HepG2 (cell line): Measurements from ENCODE around the gene NGEF. TPM values are rescaled to one million over a fixed set of nuclear protein-coding genes. Genes with fewer than 3 reads are reported as not detected.

Experiments
- DPF2 ChIP-seq: sonication (generic); formaldehyde crosslinking; IDR thresholded peaks from 2 replicates; pipeline ENCODE4 v1.4.0; 2020; ENCODE audit warnings: mild to moderate bottlenecking, low read depth, missing genetic modification reagents, borderline replicate concordance
- EZH2 ChIP-seq: conservative IDR thresholded peaks from 2 replicates; pipeline ENCODE4 v1.6.1; 2012; ENCODE audit warnings: mild to moderate bottlenecking, low read depth, low read length, moderate library complexity
- FOXA3 ChIP-seq: IDR thresholded peaks from 2 replicates; pipeline ENCODE4 v1.6.1; 2016; ENCODE audit warnings: missing genetic modification reagents, missing compliant biosample characterization
- HOXA3 ChIP-seq: sonication (generic); formaldehyde crosslinking; IDR thresholded peaks from 2 replicates; pipeline ENCODE4 v1.5.0; 2020; ENCODE audit warnings: missing genetic modification reagents
- MAFF ChIP-seq: IDR thresholded peaks from 2 replicates; pipeline ENCODE4 v1.6.1; 2011; ENCODE audit warnings: low read depth, low read length, improper control_type of control experiment
- MED8 ChIP-seq: sonication (generic); formaldehyde crosslinking; IDR thresholded peaks from 2 replicates; pipeline ENCODE4 v1.8.1; 2023; ENCODE audit warnings: mild to moderate bottlenecking, missing genetic modification reagents; ENCODE audit not compliant: insufficient replicate concordance
- MXD4 ChIP-seq: IDR thresholded peaks from 2 replicates; pipeline ENCODE4 v1.6.1; 2016; ENCODE audit warnings: mild to moderate bottlenecking, missing biosample characterization, missing genetic modification reagents
- PATZ1 ChIP-seq: sonication (generic); formaldehyde crosslinking; IDR thresholded peaks from 2 replicates; pipeline ENCODE4 v1.4.0; 2020; ENCODE audit warnings: missing genetic modification reagents
- RERE ChIP-seq: IDR thresholded peaks from 2 replicates; pipeline ENCODE4 v1.6.1; 2016; ENCODE audit warnings: low read depth, missing genetic modification reagents, missing compliant biosample characterization
- SMC3 ChIP-seq: IDR thresholded peaks from 2 replicates; pipeline ENCODE4 v1.6.1; 2011; ENCODE audit warnings: low read length, improper control_type of control experiment
- SPEN ChIP-seq: sonication (generic); formaldehyde crosslinking; IDR thresholded peaks from 2 replicates; pipeline ENCODE4 v1.5.1; 2020; ENCODE audit warnings: low read depth, mild to moderate bottlenecking, missing genetic modification reagents
- ZNF12 ChIP-seq: sonication (generic); formaldehyde crosslinking; IDR thresholded peaks from 2 replicates; pipeline ENCODE4 v1.5.0; 2020; ENCODE audit warnings: missing genetic modification reagents
- ZNF142 ChIP-seq: sonication (generic); formaldehyde crosslinking; IDR thresholded peaks from 2 replicates; pipeline ENCODE4 v1.4.0; 2020; ENCODE audit warnings: missing genetic modification reagents
- ZNF30 ChIP-seq: sonication (generic); formaldehyde crosslinking; IDR thresholded peaks from 2 replicates; pipeline ENCODE4 v1.5.0; 2020; ENCODE audit warnings: mild to moderate bottlenecking, missing genetic modification reagents
- ZNF432 ChIP-seq: sonication (generic); formaldehyde crosslinking; IDR thresholded peaks from 2 replicates; pipeline ENCODE4 v1.5.0; 2020; ENCODE audit warnings: missing genetic modification reagents, mild to moderate bottlenecking, borderline replicate concordance
- ZNF441 ChIP-seq: sonication (generic); formaldehyde crosslinking; IDR thresholded peaks from 2 replicates; pipeline ENCODE4 v1.7.0; 2021; ENCODE audit warnings: missing genetic modification reagents, borderline replicate concordance
- ZNF607 ChIP-seq: sonication (generic); formaldehyde crosslinking; IDR thresholded peaks from 2 replicates; pipeline ENCODE4 v1.5.1; 2020; ENCODE audit warnings: missing genetic modification reagents, mild to moderate bottlenecking, borderline replicate concordance
- ZNF615 ChIP-seq: sonication (generic); formaldehyde crosslinking; IDR thresholded peaks from 2 replicates; pipeline ENCODE4 v1.5.0; 2020; ENCODE audit warnings: mild to moderate bottlenecking, missing genetic modification reagents, borderline replicate concordance
- polyA plus RNA-seq, 8 experiments: library from polyadenylated mRNA; depleted of rRNA in 3 of 8; stranded (reverse) in 7 of 8; unstranded in 1 of 8; fragments of >200 nt; fragmentation: Illumina TruSeq in 4 of 8; extraction: Trizol in 4 of 8; gene quantifications; 2 replicates each; pipeline versions ENCODE4 v1.2.1 to v1.2.3, GENCODE V29; 2011 to 2016; ENCODE audit warnings: low read depth in 4 of 8, missing spikeins in 1 of 8, mixed read lengths in 1 of 8; ENCODE audit not compliant: insufficient read depth in 1 of 8
- total RNA-seq, 5 experiments: library from RNA; depleted of rRNA; stranded (reverse); fragments of >200 nt; fragmentation: Illumina TruSeq; extraction: Trizol; gene quantifications; 2 replicates each; pipeline ENCODE4 v1.2.3, GENCODE V29; 2016; ENCODE audit warnings: low read depth in 1 of 5

Gene NGEF
- total and polyA plus RNA-seq, 2 of the 13 experiments (the other 11 are each of a cell fraction or from before 2014, with no cell fraction given): 14.4 to 36.9 TPM

GRCh38 chr2:232857158-232857563 is 155.9 kb downstream of the NGEF start (continued):
- no peak for TF ChIP-seq SPEN
- peak; percentile 90 for TF ChIP-seq ZNF12 (CRISPR knock-in tag)
- no peak for TF ChIP-seq ZNF441
- peak; percentile 93 for TF ChIP-seq FOXA3 (CRISPR knock-in tag)
- TF ChIP-seq SMC3: peak; percentile 86
- TF ChIP-seq ZNF615 (CRISPR knock-in tag): 0 out of 2 replicates have a peak, but pooled peaks have one; percentile 44
- peak; percentile 90; the same call in 1 of the 2 replicates for TF ChIP-seq DPF2 (CRISPR knock-in tag)
- TF ChIP-seq ZNF30 (CRISPR knock-in tag): no peak
- TF ChIP-seq ZNF607 (CRISPR knock-in tag): peak; percentile 65; the same call in 1 of the 2 replicates
- TF ChIP-seq PATZ1: peak; percentile 86
- peak; percentile 83 for TF ChIP-seq RERE (CRISPR knock-in tag)
- peak; percentile 73; the same call in 1 of the 2 replicates for TF ChIP-seq MXD4 (CRISPR knock-in tag)
- no peak for TF ChIP-seq ZNF142 (CRISPR knock-in tag)
- TF ChIP-seq ZNF432 (CRISPR knock-in tag): no peak
- TF ChIP-seq EZH2: no peak
- TF ChIP-seq MAFF: no peak
- TF ChIP-seq HOXA3: peak; percentile 91
- no peak for TF ChIP-seq MED8 (CRISPR knock-in tag)
